Epidermal melanocyte (primary cell): ENCODE data around the gene GATAD2B.

ENCODE experiments used
- DNase-seq: peaks from one replicate; pipeline ENCODE4 v3.0.0; 2011; ENCODE audit warnings: low spot score; ENCODE audit not compliant: insufficient read length

Gene GATAD2B

DNA sequence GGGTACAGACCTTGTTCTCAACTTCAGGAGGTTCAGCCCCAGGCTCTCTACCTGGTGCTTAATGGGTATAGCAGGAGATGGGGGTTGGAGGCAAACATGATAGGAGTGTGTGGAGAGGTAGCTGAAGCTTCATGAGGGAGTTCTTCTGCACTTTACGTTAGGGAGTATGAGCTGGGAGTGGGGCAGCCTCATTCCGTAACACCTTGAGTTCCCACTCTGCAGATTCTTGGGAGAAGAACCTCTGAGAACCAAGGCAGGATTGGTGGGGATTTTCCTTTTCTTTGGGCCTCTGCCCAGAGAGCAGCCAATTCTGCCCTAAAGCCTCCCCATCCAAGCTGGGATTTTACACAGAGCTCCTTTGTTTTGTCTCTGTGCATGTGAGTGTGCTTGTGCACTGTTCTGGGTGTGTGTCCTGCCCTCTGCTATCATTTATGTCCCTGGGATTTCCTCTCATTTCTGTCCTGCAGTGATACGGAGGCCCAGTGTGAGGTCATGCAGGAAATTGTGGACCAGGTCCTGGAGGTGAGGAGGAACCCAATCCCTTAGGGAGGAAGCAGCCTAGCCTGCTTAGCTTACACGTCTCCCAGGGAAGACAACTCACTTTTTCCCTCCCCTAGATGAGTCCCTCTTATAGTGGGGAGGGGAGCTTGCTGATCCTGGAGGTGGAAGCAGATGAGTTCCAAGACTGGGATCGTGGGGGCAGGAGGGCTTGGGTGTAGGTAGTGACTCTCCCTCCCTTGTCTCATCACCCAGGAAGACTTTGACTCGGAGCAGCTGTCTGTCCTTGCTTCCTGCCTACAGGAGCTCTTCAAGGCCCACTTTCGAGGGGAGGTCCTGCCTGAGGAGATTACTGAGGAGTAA is 159.2 kb downstream of the GATAD2B start:
- DNase-seq = peak; percentile 84

DNA sequence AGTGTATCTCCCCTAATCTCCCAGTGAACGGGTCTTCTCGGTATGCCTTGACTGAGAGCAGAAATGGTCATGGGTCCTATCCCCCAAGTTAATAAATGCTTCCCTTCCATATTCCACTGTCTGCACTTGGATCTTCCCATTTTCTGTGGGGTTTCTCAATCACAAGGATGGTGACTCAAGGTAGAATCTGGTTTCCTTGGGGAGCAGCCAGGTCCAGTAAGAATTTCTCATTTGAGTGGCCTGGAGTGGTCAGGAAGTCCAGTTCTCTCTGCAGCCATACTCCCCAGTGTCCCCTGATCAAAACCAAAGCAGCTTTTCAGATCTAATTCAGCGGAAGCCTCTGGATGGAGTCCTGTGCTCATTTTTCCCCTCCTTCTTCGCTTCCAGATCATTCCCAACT is 162.3 kb downstream of the GATAD2B start:
- no peak for DNase-seq
